GM13976 (cell line): ENCODE results near the gene S100Z.

Experiments used
- DNase-seq: peaks from one replicate; pipeline ENCODE4 v3.0.0; 2012; ENCODE audit warnings: low spot score
- in situ Hi-C: fragments of 300-500 bp; cut with MboI; formaldehyde crosslinking; loops from one replicate; pipeline ENCODE4 v1.12.0; 2022; ENCODE audit warnings: low sequenced_read_pairs, mixed read lengths, inconsistent platforms; ENCODE audit not compliant: unreplicated experiment
- TF ChIP-seq, protein P1 (sequence below): IDR thresholded peaks from 2 replicates; pipeline ENCODE4 v1.5.1; 2012; ENCODE audit warnings: borderline replicate concordance, mild to moderate bottlenecking; ENCODE audit not compliant: insufficient read depth; ENCODE audit errors: extremely low read depth, missing control alignments, control extremely low read depth

S100Z gene

DNA sequence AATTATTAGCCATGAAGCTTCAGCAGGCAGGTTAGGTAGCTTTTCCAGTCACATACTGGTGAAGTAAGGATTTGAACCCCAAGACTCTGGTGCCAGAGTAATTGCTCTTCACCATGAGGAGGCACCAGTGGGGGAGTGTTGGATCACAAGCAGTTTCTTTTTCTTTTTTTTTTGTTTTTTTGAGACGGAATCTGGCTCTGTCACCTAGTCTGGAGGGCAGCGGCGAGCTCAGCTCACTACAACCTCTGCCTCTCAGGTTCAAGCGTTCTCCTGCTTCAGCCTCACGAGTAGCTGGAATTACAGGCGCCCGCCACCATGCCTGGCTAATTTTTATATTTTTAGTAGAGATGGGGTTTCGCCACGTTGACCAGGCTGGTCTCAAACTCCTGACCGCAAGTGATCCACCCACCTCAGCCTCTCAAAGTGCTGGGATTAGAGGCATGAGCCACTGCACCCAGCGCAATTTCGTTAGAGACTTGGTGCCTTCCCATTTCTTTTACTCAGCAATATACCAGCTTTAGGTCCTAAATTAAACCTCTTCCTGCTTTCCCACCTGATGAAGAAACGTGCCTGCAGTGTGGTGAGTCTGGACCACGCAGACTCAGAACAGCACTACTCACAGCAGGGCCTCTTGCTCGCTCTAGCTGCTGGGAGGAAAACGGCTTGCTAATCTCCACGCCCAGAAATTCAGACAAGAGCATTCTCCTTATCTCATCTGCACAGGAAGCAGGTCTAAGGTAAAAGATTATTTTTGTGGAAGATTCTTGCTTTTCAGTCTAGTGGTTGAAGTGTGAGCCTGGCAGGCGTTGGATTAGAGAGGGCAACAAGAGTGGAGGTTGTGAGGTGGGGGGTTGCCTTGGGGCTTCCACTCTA, at the start of gene S100Z:
Gene S100Z (plus strand): TSS at position 596 of the 873 bp plus-strand sequence. CDS start 25,346 bp downstream, outside the sequence.
- DNase-seq: no peak
- in situ Hi-C loops: no loop called here
- TF ChIP-seq, protein P1, sequence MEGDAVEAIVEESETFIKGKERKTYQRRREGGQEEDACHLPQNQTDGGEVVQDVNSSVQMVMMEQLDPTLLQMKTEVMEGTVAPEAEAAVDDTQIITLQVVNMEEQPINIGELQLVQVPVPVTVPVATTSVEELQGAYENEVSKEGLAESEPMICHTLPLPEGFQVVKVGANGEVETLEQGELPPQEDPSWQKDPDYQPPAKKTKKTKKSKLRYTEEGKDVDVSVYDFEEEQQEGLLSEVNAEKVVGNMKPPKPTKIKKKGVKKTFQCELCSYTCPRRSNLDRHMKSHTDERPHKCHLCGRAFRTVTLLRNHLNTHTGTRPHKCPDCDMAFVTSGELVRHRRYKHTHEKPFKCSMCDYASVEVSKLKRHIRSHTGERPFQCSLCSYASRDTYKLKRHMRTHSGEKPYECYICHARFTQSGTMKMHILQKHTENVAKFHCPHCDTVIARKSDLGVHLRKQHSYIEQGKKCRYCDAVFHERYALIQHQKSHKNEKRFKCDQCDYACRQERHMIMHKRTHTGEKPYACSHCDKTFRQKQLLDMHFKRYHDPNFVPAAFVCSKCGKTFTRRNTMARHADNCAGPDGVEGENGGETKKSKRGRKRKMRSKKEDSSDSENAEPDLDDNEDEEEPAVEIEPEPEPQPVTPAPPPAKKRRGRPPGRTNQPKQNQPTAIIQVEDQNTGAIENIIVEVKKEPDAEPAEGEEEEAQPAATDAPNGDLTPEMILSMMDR: no peak

DNA sequence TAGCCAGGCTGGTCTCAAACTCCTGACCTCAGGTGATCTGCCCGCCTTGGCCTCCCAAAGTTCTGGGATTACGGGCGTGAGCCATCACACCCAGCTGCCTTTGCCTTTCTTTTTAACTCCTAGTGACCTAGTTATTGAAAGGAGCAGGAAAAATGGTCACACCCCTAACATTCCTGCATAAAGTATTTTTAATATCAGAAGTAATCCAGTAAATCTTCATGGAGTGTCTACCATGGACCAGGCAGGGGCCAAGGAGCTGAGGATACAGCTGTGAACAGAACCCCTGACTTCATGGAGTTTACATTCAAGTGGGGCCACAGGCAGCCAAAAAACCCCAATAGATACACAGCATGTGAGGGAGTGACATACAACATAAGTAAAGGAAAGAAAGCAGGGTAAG, 49.2 kb upstream of the S100Z start:
- TF ChIP-seq, protein P1: no peak
- in situ Hi-C loops: no loop called here
- DNase-seq: no peak

DNA sequence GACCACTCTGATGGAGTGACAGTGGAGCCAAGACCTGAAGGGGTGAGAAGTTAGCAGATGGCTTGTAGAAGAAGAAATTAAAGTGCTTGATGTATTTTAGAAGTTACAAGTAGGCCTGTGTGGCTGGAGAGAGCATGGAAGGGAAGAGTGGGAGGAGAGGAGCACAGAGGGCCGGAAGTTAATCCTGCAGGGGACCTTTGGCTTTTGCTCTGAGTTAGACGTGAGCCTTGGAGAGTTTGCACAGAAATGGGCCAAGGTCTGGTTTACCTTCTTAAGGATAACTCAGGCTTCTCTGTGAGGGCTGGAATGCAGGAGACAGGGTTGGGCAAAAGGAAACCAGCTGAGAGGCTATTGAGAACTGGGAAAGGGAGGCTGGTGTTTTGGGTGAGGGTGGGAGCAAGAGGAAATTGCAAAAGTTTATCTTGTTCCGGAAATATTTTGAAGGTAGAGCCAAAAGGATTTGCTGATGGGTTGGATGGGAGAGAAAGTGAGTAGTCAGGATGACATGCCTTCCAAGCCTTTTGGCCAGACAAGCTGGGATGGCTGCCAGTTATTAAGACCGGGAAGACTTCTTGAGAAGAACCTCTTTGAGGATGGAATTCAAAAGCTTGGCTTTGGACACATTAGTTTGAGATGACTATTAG, 48.5 kb upstream of the S100Z start:
- no peak for DNase-seq
- TF ChIP-seq, protein P1: no peak
- in situ Hi-C loops: no loop called here

DNA sequence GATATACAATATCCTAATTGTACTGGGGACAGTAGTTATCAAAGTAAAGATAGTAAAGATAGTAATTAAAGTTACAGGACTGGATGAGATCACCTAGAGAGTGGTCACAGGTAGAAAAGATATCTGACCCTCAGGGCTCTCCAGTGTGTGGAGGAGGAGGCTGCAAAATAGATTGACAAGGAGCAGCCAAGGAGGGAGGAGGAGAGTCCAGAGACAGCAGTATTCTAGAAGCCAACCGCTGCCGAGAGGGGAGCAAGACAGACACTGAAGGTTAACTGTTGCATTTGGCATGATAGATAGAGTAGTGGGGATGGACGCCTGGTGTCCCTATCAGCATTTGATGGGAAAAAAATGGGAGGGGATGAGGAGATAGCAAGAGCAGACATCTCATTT, 48.0 kb upstream of the S100Z start:
- TF ChIP-seq, protein P1: no peak
- no peak for DNase-seq
- in situ Hi-C loops: no loop called here

DNA sequence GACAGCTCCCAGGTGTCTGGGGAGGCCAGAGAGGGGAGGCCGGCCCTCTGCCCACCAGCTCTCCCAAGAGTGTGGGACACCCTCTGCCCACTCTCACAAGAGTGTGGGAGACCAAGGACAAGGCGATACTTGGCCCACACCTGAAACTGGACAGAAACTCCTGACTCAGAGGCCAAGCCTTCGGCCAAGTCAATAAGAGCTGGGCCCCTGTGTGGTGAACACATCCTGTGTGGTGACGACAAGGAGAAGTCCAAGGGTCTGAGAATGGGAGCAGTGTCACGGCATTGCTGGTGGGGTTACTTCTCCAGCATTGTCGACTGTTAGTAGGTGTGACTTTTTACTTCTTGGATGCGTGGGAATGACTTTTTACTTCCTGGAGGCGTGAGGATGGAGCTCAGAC, 45.5 kb upstream of the S100Z start:
- peak; percentile 10 for DNase-seq
- TF ChIP-seq, protein P1: no peak
- in situ Hi-C loops: no loop called here

DNA sequence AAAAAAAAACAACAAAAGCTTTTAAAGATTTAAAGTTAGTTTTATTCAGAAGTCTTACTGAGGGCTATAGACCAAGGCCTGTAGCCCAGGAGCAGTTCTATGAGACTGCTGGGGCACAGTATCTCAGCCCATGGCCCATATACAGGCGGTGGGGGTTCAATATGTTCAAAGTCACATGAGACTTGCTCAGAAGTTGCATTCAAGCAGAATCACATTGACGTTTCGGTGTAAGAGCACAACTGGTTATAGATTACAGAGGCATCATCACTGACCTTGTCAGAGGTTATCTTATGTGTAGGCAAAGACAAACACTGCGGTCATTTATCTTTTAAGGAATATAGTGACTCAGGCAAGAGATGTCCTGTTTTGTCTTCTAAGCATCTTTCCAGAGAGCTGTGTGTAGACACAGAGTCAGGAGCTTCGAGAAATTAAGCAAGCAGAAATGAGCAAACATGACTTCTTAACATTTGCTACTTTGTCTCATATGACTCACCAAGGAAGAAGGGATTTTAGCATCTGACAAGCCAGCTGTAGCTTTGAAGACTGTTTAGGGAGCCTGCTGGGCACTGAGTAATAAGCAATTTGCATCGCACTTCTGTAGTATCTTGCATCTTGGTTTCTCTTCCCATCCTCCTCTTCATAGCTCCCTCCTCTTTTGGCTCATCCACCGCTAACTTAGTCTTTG, 43.9 kb upstream of the S100Z start:
- in situ Hi-C loops: no loop called here
- no peak for DNase-seq
- TF ChIP-seq, protein P1: no peak
